Kidney glomerular epithelial cell (primary cell): ENCODE measurements around the gene TOPORS.
"Not testable (repeated sequence)": the region's sequence is repeated elsewhere in the genome, so short reads cannot be mapped to it uniquely, and the experiment has no call there.

Experiments used
- DNase-seq: peaks from one replicate; lab custom pipeline; 2025; lab: John Stamatoyannopoulos, UW

The TOPORS gene

GRCh38 chr9:32552172-32552872 is at the start of gene TOPORS, which contains the start of gene SMIM27:
TOPORS (minus strand) TSS chr9:32552586; CDS start chr9:32552436, 150 bp downstream.
SMIM27 (plus strand) TSS chr9:32552327; CDS start chr9:32552435, 108 bp downstream.
- DNase-seq = peak; percentile 87

DNA sequence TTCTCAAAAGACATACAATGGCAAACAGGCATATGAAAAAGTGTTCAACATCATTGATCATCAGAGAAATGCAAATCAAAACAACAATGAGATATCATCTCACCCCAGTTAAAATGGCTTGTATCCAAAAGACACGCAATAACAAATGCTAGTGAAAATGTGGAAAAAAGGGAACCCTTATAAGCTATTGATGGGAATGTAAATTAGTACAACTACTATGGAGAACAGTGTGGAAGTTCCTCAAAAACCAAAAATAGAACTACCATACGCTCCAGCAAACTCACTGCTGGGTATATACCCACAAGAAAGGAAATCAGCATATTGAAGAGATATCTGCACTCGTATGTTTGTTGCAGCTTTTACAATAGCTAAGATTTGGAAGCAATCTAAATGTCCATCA is 46.6 kb upstream of the TOPORS start:
- not testable (repeated sequence) for DNase-seq

- no peak for DNase-seq
Observed at GRCh38 chr9:32596936-32597335, 44.5 kb upstream of the TOPORS start.

DNA sequence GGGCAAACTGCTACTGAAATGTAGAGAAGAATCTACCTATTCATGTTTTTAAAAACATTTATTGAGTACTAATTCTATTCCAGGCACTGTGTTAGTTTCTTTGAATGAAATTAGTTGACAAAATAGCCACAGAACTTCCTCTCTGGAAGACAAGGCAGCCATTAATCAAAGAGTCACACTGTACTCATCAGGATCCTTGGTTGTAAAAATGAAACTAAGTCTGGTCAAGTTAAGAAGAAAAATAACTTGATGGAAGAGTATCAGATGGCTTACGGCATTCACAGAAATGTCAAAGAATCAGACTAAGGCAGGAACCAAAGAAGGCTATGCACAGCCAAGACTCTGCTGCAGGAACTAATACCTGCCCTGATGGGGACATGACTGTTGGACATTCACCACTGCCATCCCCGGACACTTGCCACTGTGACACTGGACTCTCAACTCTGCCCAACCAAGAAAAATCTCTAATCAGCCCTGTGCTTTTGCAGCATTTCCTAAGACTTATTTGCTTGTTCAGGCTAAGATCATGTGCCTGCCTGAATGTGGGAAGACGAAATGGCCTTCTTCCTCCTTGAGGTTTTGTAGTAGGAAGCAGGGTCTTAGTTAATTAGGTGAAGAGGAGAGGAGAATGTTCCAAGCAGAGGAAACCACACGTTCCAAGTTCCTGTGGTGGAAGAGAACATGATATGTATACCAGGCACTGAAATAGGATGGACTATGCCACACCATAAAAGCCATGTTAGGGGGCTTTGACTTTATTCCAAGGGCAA is 43.9 kb upstream of the TOPORS start:
- no peak for DNase-seq

DNA sequence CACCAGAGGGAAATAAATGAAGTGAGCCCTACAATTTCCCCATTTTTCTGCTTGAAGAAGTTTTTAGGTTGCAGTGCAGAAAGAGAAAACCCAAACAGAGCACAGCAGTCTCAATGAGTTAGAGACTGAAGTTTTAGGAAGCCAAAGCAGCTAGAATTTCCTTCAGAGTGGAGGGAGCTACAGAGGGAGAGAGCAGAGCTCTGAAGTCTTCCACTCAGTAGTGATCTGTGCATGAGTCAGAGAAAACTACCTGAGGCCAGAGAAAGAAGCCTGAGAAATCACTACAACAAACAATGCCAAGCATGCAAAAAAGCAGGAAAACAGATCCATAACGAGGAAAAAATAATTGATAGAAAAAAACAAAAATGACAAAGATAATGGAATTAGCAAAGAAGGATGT is 38.5 kb upstream of the TOPORS start:
- DNase-seq = no peak

DNA sequence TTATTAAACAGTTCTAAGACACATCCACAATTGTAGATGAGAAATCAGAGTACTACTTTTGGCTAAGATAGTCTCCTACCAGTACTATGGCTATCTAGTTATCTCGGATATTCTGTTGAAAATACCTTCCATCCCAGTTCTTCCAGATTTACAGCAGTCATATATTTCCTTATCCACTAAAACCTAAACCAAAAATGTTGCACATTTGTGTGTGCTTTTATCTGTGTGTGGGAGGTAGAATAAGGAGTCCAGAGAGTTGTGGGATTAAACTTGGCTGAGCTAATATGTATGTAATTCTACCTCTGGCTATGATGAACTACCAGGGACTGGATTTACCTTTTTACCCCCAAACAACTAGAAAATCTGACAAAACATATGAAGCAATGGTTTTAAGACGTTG is 38.1 kb upstream of the TOPORS start:
- DNase-seq = no peak

DNA sequence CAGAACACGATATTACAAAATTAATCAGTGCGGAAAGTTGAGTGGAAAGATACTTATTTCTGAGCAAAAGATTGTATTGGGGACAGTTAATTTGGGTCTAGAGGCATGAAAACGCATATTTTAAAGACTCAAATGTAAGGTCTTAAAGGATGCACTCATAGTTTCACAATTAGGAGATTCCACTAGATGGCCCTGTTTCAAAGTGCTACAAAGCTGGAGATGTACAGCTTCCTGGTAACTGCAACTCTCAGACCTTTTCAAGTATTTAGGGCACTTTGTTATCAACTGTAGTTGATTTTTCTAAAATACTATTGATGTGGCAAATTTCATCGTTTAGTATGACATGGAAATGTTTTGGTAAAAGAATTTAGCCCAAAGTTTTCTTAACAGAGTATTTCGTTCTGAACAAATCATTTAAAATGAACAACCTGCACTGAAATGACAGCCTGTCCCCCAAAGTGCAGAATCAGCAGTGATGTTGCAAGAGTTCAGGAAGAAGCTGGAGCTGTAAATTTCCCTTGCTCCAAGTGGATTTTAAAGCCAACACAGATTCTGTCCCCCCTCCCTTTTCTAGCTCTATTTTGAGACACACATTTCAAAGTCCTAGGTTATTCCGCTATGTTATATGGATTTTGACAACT is 36.8 kb upstream of the TOPORS start:
- DNase-seq = peak; percentile 52

GRCh38 chr9:32587901-32588300 is 35.5 kb upstream of the TOPORS start:
- DNase-seq = no peak

DNA sequence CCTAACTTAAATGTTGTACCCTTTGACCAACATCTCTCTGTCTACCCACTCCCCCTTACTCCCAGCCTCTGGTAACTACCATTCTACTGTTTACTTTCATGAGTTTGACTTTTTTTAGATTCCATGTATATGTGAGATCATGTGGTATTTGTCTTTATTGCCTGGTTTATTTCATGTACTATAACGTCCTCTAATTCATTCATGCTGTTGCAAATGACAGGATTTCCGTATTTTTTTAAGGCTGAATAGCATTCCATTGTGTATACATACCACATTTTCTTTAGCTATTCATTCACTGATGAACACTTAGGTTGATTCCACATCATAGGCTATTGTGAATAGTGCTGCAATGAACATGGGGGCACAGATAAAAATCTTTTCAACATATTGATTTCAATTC is 32.4 kb upstream of the TOPORS start:
- no peak for DNase-seq

- DNase-seq = peak; percentile 69
Observed at GRCh38 chr9:32581512-32582143, 29.2 kb upstream of the TOPORS start.

DNA sequence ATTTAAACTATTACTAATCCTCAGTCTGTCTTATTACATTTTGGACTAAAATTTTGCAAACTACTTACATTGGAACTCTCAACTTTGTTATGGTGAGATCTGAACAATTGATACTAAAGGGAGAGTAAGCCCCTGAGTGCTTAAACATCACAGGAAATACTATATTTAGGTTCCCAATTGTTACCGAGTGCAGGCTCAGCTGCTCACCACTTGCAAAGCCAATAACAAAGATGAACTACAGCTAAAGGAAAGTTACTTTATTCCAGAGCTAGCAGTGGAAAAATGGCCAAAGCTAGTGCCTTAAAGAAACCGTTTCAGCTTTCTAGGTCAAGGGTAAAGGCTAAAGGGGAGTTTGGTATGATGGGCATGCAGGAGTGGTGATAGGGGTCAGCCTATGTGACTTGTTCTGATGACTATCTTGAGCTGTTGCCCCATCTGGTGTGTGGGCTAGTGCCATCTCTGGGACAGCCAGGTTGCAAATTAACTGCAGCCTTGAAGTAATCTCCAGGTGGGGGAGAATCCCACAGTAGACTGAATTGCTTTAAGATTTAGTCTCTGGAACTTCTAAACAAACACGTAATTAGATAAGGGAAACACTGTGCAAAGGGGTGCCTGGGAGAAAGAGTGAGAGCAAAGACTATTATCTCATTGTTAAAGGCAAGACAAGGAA is 28.4 kb upstream of the TOPORS start:
- DNase-seq = peak; percentile 11

DNA sequence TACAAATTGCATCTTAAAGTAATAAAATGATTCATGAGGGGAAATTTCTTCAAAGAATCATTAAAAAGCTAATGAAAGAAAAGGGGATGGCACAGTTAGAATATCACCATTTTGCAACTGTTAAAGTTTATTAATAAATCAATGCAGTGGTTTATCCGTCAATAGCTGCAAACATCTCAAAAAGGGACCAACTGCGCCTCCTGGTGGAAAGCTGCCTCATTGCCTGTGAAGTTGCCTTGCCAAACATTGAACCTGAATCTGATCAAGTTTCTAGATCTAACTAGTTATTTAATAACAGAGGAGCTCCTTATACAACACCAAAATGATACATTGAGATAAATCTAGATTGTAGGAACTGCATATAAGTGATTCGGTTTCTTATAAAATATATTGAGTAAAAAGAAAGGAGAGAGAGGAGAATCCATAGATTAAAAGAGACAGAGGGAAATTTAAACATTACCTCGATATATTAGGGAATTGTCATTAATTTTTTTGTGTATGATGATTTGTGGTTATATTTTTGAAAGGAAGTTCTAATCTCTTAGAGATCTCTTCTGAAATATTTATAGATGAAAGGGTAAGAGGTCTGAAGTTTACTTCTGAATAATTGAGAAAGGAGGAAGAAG is 27.4 kb upstream of the TOPORS start:
- DNase-seq = peak; percentile 28

GRCh38 chr9:32578976-32579375 is 26.6 kb upstream of the TOPORS start:
- no peak for DNase-seq

DNA sequence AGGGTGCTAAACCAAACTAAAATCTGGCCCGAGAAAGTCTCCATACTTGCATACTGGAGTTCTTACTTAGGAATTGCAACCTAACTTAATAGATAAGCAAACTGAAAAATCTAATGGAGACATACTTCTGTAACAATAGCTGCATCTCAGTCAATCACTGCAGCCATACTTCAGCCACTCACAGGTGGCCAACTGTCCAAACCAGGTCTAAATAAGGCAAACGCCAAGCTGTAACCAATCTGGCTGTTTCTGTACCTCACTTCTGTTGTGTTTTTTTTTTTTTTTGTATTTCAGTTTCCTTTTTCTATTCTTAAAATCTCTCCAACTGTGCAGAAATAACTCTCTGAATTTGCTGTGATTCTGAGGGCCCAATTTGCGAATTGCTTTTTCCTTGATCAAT is 24.9 kb upstream of the TOPORS start:
- no peak for DNase-seq

GRCh38 chr9:32574858-32575257 is 22.5 kb upstream of the TOPORS start:
- no peak for DNase-seq

- DNase-seq = no peak
Observed at GRCh38 chr9:32573821-32574220, 21.4 kb upstream of the TOPORS start.

GRCh38 chr9:32572900-32573523 is 20.6 kb upstream of the TOPORS start, which contains the start of gene NDUFB6:
NDUFB6 (minus strand) TSS chr9:32573159; CDS start chr9:32573060, 99 bp downstream.
- peak; percentile 86 for DNase-seq

GRCh38 chr9:32571969-32572899 is 19.8 kb upstream of the TOPORS start:
- peak; percentile 70 for DNase-seq

GRCh38 chr9:32570262-32570661 is 17.9 kb upstream of the TOPORS start:
- DNase-seq = no peak

- DNase-seq = no peak
Observed at GRCh38 chr9:32566770-32567169, 14.4 kb upstream of the TOPORS start.
